A549 (cell line): ENCODE data around the gene PBX1. TPM values are rescaled to one million over a fixed set of nuclear protein-coding genes. Genes with fewer than 3 reads are reported as not detected.
A peak's percentile ranks its signal among the peaks of the same experiment; 100 is the strongest.

Experiments
- ATAC-seq, 2 experiments: fragments of 200-7000 bp in 1 of 2; fragments of >200 bp in 1 of 2; cut with Nextera tagmentation in 1 of 2; cut with Tn5 transposase in 1 of 2; 3 replicates each; pipeline versions ENCODE4 v1.8.0 to v1.9.1; 2018 to 2020; ENCODE audit warnings: mild to moderate bottlenecking in 1 of 2, moderate library complexity in 1 of 2
- CTCF ChIA-PET: fragments of 300-600 bp; sonication (Branson Sonifier 250); formaldehyde crosslinking; extraction: SDS; loops from one replicate; lab custom pipeline; 2021; ENCODE audit warnings: antibody characterized with exemption, inconsistent platforms; lab: Yijun Ruan, JAX
- POLR2A ChIA-PET: fragments of 350-600 bp; formaldehyde crosslinking; extraction: SDS; loops from one replicate; lab custom pipeline; 2021; ENCODE audit warnings: antibody characterized with exemption, inconsistent platforms; lab: Yijun Ruan, JAX
- DNase-seq, 2 experiments: peaks; one replicate each; pipeline versions ENCODE4 v3.0.0 to v3.0.0-alpha.2; 2011 to 2016; ENCODE audit warnings: low read depth in 1 of 2, low spot score in 1 of 2
- FAIRE-seq: peaks from 2 replicates; lab custom pipeline; 2011; peaks lifted over from hg19 to GRCh38; lab: Jason Lieb, UNC
- H3K27ac ChIP-seq, 2 experiments: fragments of >200 bp; sonication (Bioruptor Twin); formaldehyde crosslinking; 3 replicates each; pipeline ENCODE4 v1.5.1; 2016 to 2017
- H3K4me1 ChIP-seq: fragments of >200 bp; sonication (Bioruptor Twin); formaldehyde crosslinking; 3 replicates; pipeline ENCODE4 v1.6.1; 2016
- H3K4me2 ChIP-seq: fragments of >200 bp; sonication (Bioruptor Twin); formaldehyde crosslinking; 3 replicates; pipeline ENCODE4 v1.6.1; 2016
- H3K4me3 ChIP-seq: fragments of >200 bp; sonication (Bioruptor Twin); formaldehyde crosslinking; 3 replicates; pipeline ENCODE4 v1.5.1; 2016
- H3K9me3 ChIP-seq: fragments of >200 bp; sonication (Bioruptor Twin); formaldehyde crosslinking; 3 replicates; pipeline ENCODE4 v1.6.1; 2016
- CBX2 ChIP-seq: fragments of 200-600 bp; sonication (generic); IDR thresholded peaks from 2 replicates; pipeline ENCODE4 v1.6.1; 2016; ENCODE audit warnings: low read depth, mild to moderate bottlenecking, borderline replicate concordance
- CBX8 ChIP-seq: fragments of 200-600 bp; sonication (generic); IDR thresholded peaks from 2 replicates; pipeline ENCODE4 v1.6.1; 2016
- ELK1 ChIP-seq: fragments of 150-350 bp; IDR thresholded peaks from 2 replicates; pipeline ENCODE4 v1.6.1; 2014; ENCODE audit warnings: low read depth, mild to moderate bottlenecking, low read length
- HDAC2 ChIP-seq: fragments of 200-600 bp; sonication (generic); IDR thresholded peaks from 2 replicates; pipeline ENCODE4 v1.6.1; 2016
- HEYL ChIP-seq: fragments of 250-450 bp; sonication (Bioruptor Pico); IDR thresholded peaks from 2 replicates; pipeline ENCODE4 v1.8.0; 2021; ENCODE audit warnings: mild to moderate bottlenecking, moderate library complexity
- MAX ChIP-seq: IDR thresholded peaks from 2 replicates; pipeline ENCODE4 v1.6.1; 2012
- NPAS2 ChIP-seq: fragments of 250-450 bp; sonication (Bioruptor Pico); IDR thresholded peaks from 2 replicates; pipeline ENCODE4 v1.8.0; 2022; ENCODE audit warnings: mild to moderate bottlenecking, moderate library complexity, borderline replicate concordance
- RAD21 ChIP-seq, 2 experiments: fragments of >200 bp in 1 of 2; sonication (Bioruptor Twin) in 1 of 2; formaldehyde crosslinking in 1 of 2; IDR thresholded peaks in 1 of 2; conservative IDR thresholded peaks in 1 of 2; 2 replicates in 1 of 2; 3 replicates in 1 of 2; pipeline ENCODE4 v1.6.1; 2012 to 2018; ENCODE audit warnings: inconsistent platforms in 1 of 2
- RCOR1 ChIP-seq: fragments of 150-350 bp; IDR thresholded peaks from 2 replicates; pipeline ENCODE4 v1.6.1; 2014; ENCODE audit warnings: antibody characterized with exemption, low read length, low read depth
- RFX5 ChIP-seq: fragments of 450-650 bp; IDR thresholded peaks from 2 replicates; pipeline ENCODE4 v1.7.1; 2014; ENCODE audit warnings: antibody characterized with exemption, mild to moderate bottlenecking, moderate library complexity
- RNF2 ChIP-seq: fragments of 200-600 bp; sonication (generic); IDR thresholded peaks from 2 replicates; pipeline ENCODE4 v1.6.1; 2016; ENCODE audit warnings: low read depth, mild to moderate bottlenecking, antibody characterized with exemption, moderate library complexity, borderline replicate concordance
- ZNF302 ChIP-seq: fragments of 250-450 bp; sonication (Bioruptor Pico); IDR thresholded peaks from 2 replicates; pipeline ENCODE4 v1.9.0; 2021; ENCODE audit warnings: inconsistent platforms, mild to moderate bottlenecking, moderate library complexity
- ZSCAN20 ChIP-seq: fragments of 250-450 bp; sonication (Bioruptor Pico); IDR thresholded peaks from 2 replicates; pipeline ENCODE4 v1.8.0; 2022; ENCODE audit warnings: mild to moderate bottlenecking, moderate library complexity
- WGBS: methylation state at CpG from one replicate; pipeline ENCODE4 v1.1.6; 2017; ENCODE audit errors: missing lambda C conversion rate; 5-methylcytosine and 5-hydroxymethylcytosine counted together
- polyA plus RNA-seq, 4 experiments: library from polyadenylated mRNA; depleted of rRNA in 3 of 4; stranded (reverse); fragments of >200 nt; fragmentation: RNase III in 1 of 4; extraction: RNeasy Plus Mini Kit Qiagen cat#74134 plus additional on column Dnase treatment in 1 of 4; gene quantifications; 2 replicates in 3 of 4; 3 replicates in 1 of 4; pipeline ENCODE4 v1.2.3, GENCODE V29; 2011 to 2017

Gene PBX1
- polyA plus RNA-seq, 2 of the 4 experiments (the other 2 are of a cell fraction) = 47.8 to 61.5 TPM

GRCh38 chr1:164583835-164584539 lies 25.0 kb downstream of the PBX1 start:
- ATAC-seq (no peak), FAIRE-seq (no peak), DNase-seq (no peak)
- H3K4me2 ChIP-seq = no peak overlapping the region
- ChIA-PET POLR2A (no interaction called here), CTCF (interaction anchor here (0.6 to 1.2 kb wide), 3 partner anchors 24 to 203 kb away, joined by 3 to 6 read pairs (median 3); no protein-coding TSS in a partner anchor)
- peaks cover 32% of the 10 kb centered on the region for H3K4me1 ChIP-seq
- H3K9me3 ChIP-seq = no peaks in the 10 kb centered on the region
- H3K4me3 ChIP-seq = no peak overlapping the region
- WGBS = 72% methylated on average over 5 of the region's 5 CpGs
- no peak overlapping the region for H3K27ac ChIP-seq
- TF ChIP-seq MAX (no peak), ZSCAN20 (CRISPR knock-in tag) (no peak), ZNF302 (CRISPR knock-in tag) (no peak)
- TF ChIP-seq, all 56 proteins: peak for 0

DNA sequence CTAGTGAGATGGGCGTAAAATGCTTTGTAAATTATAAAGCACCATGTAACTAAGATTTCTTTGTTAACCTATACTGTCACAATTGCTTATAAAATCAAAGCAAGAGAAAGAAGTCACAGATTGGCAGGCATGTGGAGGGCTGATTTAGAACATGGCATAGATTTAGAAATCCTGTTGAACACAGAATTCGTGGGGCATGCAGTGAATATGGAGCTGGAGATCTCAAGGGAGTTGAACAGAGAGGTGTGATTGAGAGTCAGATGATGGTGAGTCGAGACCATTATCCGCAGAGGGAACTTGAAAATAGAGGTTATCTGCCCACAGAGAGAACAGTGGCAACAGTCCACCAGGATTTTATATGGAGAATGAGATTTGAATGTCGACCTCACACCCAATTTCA lies 27.6 kb downstream of the PBX1 start:
- no peaks in the 10 kb centered on the region for H3K9me3 ChIP-seq
- no peak for DNase-seq
- TF ChIP-seq RCOR1 (no peak), HDAC2 (no peak), HEYL (no peak), CBX2 (no peak), RFX5 (no peak)
- WGBS = 81% methylated on average over 5 of the region's 5 CpGs
- ChIA-PET CTCF (interaction anchor here (0.9 kb wide), 1 partner anchor 44 kb away, joined by 3 read pairs; no protein-coding TSS in a partner anchor), POLR2A (no interaction called here)
- ATAC-seq = no peak
- no peak overlapping the region for H3K4me3 ChIP-seq
- no peak for FAIRE-seq
- H3K27ac ChIP-seq = no peak overlapping the region
- no peak overlapping the region for H3K4me2 ChIP-seq
- H3K4me1 ChIP-seq = peaks cover 58% of the 10 kb centered on the region

GRCh38 chr1:164587617-164588501 lies 28.9 kb downstream of the PBX1 start:
- Histone ChIP-seq H3K27ac (peak overlapping the region; percentile 69 to 86; a peak in 5 of 6 replicates), H3K9me3 (no peaks in the 10 kb centered on the region), H3K4me3 (no peak overlapping the region), H3K4me1 (peaks cover 67% of the 10 kb centered on the region), H3K4me2 (peak overlapping the region; percentile 75)
- ATAC-seq (no peak), FAIRE-seq (no peak), DNase-seq (no peak)
- TF ChIP-seq ZNF302 (CRISPR knock-in tag) = no peak
- TF ChIP-seq CBX8 = no peak
- TF ChIP-seq HEYL = no peak
- TF ChIP-seq RAD21 (conservative IDR thresholded peaks at IDR 0.05 in 1 of 2, IDR thresholded peaks at IDR 0.05 in 1 of 2) = no peak
- no peak for TF ChIP-seq RNF2
- no peak for TF ChIP-seq NPAS2 (CRISPR knock-in tag)
- no peak for TF ChIP-seq ELK1
- CTCF ChIA-PET = interaction anchor here (0.6 kb wide), 2 partner anchors 17 to 65 kb away, joined by 4 read pairs; no protein-coding TSS in a partner anchor
- POLR2A ChIA-PET = interaction anchor here (0.5 kb wide), 1 partner anchor 47 kb away, joined by 3 read pairs; no protein-coding TSS in a partner anchor
- 65% methylated on average over 12 of the region's 12 CpGs for WGBS
